A549 (cell line): Measurements from ENCODE around the gene PROCR.

Experiments
- BHLHE40 ChIP-seq: IDR thresholded peaks from 2 replicates; pipeline ENCODE4 v1.6.1; 2012; ENCODE audit warnings: low read depth, low read length, inconsistent platforms
- CEBPB ChIP-seq, 2 experiments: fragments of >200 bp in 1 of 2; sonication (Bioruptor Twin) in 1 of 2; formaldehyde crosslinking in 1 of 2; IDR thresholded peaks; 2 replicates each; pipeline ENCODE4 v1.6.1; 2012 to 2016
- CTCF ChIP-seq: fragments of >200 bp; sonication (Bioruptor Twin); formaldehyde crosslinking; IDR thresholded peaks from 3 replicates; pipeline ENCODE4 v1.5.1; 2016
- FOSL2 ChIP-seq, 2 experiments: fragments of 450-650 bp in 1 of 2; fragments of >200 bp in 1 of 2; sonication (Bioruptor Twin) in 1 of 2; formaldehyde crosslinking; IDR thresholded peaks; 2 replicates each; pipeline versions ENCODE4 v1.5.0 to v1.6.1; 2016 to 2020; ENCODE audit warnings: mild to moderate bottlenecking in 1 of 2, moderate library complexity in 1 of 2
- NR3C1 ChIP-seq: fragments of >200 bp; sonication (Bioruptor Twin); formaldehyde crosslinking; IDR thresholded peaks from 3 replicates; pipeline ENCODE4 v1.6.1; 2017
- POLR2A ChIP-seq: IDR thresholded peaks from 2 replicates; pipeline ENCODE4 v1.6.1; 2012; ENCODE audit warnings: mild to moderate bottlenecking, low read length

GRCh38 chr20:35179292-35180212 is 7.7 kb downstream of the PROCR start:
- TF ChIP-seq CTCF (no peak), POLR2A (no peak), CEBPB (IDR thresholded peaks at IDR 0.05) (no peak), NR3C1 (no peak), BHLHE40 (no peak), FOSL2 (IDR thresholded peaks at IDR 0.05) (no peak), FOSL2 (CRISPR knock-in tag; IDR thresholded peaks at IDR 0.05) (no peak)
